Astrocyte of the cerebellum (primary cell): ENCODE measurements around the gene BIN1.

Experiments
- DNase-seq: peaks from one replicate; pipeline ENCODE4 v3.0.0-alpha.2; 2011; ENCODE audit warnings: low read depth
- H3K4me3 ChIP-seq: 2 replicates; pipeline ENCODE4 v1.5.1; 2011; ENCODE audit warnings: mild to moderate bottlenecking, low read depth, low read length, moderate library complexity
- in situ Hi-C: cut with HindIII; loops from 2 replicates; pipeline ENCODE4 v1.10.0; 2017; ENCODE audit warnings: low sequenced_read_pairs
- TF ChIP-seq, protein P1 (sequence below): IDR thresholded peaks from 2 replicates; pipeline ENCODE4 v1.5.1; 2012; ENCODE audit warnings: low read length, low read depth, moderate library complexity, mild to moderate bottlenecking; ENCODE audit errors: missing control alignments

BIN1 gene

DNA sequence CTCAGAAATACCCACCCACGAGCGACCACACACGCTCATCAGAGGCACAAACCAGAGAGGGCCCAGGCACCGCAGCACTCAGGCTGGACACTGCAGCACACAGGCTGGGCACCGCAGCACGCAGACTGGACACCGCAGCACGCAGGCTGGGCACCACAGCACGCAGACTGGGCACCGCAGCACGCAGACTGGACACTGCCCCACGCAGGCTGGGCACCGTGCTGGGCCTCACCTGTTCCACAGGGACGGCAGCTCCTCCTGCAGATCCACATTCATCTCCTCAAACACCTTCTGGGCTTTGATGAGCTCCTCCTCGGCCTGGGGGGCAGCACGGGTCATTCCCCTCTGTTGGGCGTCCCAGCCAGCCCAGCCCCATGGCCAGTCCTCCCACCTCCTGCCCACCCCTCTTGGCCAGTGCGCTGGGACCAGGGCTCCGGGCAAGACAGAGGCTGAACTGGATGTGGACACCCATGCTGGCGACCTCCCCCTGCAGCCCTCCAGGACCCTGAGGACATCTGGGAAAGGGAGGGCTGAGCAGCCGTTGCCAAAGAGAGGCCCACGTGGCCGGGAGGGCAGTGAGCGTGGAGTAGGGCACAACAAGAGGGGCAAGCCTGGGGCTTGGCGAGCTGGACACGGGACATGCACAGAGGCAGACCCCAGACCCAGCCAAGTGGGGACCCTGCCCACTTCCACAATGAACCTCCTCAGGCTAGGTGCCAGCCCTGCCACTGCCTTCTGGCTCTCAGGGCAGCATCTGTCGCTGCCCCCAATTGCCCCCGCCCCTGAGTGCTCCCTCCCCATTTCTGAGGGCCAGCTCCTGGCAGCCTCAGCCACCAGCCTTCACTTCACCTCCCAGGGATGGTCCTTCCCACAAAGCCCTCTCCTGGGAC is 43.0 kb downstream of the BIN1 start:
- TF ChIP-seq, protein P1, sequence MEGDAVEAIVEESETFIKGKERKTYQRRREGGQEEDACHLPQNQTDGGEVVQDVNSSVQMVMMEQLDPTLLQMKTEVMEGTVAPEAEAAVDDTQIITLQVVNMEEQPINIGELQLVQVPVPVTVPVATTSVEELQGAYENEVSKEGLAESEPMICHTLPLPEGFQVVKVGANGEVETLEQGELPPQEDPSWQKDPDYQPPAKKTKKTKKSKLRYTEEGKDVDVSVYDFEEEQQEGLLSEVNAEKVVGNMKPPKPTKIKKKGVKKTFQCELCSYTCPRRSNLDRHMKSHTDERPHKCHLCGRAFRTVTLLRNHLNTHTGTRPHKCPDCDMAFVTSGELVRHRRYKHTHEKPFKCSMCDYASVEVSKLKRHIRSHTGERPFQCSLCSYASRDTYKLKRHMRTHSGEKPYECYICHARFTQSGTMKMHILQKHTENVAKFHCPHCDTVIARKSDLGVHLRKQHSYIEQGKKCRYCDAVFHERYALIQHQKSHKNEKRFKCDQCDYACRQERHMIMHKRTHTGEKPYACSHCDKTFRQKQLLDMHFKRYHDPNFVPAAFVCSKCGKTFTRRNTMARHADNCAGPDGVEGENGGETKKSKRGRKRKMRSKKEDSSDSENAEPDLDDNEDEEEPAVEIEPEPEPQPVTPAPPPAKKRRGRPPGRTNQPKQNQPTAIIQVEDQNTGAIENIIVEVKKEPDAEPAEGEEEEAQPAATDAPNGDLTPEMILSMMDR, result no peak
- DNase-seq, result no peak
- no peak overlapping the region for H3K4me3 ChIP-seq
- in situ Hi-C loops, result no loop called here

DNA sequence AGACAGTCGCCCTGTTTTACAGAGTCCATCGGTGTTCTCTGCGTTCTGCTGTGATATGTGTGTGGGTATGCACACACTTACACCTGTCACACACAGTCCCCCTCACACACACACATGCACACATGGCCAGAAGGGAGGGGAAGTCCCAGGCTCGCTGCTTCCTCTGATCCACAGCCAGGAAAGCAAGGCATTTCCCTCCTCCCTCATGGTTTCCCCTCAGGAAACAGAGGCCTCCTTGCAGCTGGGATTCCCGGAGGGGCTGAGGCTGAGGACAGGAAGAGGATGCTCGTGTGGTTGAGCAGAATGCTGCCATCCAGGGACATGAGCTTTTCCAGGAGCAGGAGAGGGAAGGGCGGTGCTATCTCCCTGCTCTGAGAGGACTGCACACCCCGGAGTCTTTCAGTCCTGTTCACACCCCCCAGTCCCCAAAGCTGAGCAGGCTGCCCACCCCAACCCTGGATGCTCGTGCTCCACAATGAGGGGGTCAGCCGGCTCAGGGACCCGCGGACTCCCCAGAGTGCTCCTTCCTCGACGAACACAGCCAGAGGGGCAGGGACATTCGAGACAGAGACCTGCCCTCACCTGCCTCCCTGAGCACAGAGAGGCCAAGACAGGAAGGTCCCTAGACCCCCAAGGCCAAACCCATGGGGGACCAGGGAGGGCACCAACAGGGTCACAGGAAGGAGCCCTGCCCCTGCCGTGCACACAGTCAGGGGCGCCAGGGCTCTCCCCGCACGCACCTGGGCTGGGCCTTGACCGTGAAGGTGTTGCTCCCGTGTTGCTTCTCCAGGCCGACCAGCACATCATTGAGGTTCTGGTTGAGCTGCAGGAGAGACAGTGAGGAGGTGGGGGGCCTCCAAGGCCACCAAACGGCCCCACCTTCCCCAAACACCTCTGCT is 45.3 kb downstream of the BIN1 start:
- H3K4me3 ChIP-seq, result no peak overlapping the region
- TF ChIP-seq, protein P1, result no peak
- DNase-seq, result no peak
- in situ Hi-C loops, result no loop called here

DNA sequence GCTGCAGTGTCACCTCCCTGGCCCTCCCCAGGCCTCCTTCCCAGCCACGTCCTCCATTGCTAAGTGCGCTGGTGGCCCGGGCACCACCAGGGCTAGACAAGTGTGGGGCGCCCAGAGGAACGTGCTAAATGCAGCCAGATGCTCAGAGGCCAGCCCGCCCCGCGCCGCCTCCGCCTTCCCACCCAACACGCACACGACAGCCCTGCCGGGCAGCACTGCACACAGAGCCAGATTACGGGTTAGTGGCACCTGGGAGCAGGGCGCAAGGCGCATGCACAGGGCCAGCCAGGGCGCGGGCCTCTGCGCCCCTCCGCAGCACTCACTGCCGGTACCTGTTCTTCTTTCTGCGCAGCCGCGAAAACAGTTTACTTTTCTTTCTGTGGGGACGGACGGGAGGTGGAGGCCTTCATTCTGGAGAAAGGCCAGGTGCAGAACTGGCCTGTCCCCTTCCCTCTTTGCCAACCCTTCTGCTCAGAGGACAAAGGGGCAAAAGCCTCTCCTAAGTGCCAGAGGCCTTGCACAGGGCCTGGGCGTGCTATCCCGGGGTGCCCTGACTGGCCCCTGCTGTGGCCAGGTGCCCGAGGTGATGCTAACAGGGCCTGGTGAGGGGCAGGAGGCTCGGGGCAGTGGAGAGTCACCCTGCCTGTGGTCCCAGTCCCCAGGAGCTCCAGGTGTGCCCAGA is 46.5 kb downstream of the BIN1 start:
- TF ChIP-seq, protein P1, result no peak
- no peak for DNase-seq
- no peak overlapping the region for H3K4me3 ChIP-seq
- in situ Hi-C loops, result no loop called here

DNA sequence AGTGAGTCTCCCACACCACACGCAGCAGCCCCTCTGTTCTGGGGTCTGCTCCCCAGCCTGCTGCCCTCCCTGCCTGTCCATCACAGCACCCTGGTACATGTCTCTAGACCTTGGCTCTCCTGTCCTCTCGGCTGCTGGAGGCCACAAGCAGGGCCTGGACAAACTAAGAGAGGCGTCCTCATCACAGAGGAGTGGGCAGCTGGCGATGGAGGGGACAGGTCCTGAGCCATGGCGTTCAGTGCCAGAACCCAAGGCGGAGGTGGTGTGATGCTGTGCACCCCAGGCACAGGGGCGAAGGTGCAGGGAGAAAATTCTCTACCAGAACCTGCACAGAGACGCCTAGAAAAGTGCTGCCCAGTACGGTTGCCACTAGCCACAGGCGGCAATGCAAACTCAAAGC is 47.4 kb downstream of the BIN1 start:
- no peak for DNase-seq
- TF ChIP-seq, protein P1, result no peak
- in situ Hi-C loops, result no loop called here

DNA sequence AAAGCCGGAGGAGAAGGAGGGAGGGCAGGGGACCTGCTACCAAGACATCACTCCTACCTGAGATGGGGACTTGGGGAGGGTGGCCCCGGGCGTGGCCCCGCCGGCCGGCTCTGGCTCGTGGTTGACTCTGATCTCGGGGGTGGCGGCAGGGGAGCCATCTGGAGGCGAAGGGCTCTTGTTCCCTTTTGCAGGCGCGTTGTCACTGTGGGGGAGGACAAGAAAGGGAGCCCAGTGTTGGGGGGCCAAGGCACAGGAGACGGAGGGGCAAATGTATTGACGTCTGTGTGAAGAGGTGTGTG is 48.1 kb downstream of the BIN1 start:
- in situ Hi-C loops, result no loop called here
- TF ChIP-seq, protein P1, result no peak
- no peak overlapping the region for H3K4me3 ChIP-seq
- no peak for DNase-seq

More for the DNA sequence above, 47.4 kb downstream of the BIN1 start:
- H3K4me3 ChIP-seq, result no peak overlapping the region

DNA sequence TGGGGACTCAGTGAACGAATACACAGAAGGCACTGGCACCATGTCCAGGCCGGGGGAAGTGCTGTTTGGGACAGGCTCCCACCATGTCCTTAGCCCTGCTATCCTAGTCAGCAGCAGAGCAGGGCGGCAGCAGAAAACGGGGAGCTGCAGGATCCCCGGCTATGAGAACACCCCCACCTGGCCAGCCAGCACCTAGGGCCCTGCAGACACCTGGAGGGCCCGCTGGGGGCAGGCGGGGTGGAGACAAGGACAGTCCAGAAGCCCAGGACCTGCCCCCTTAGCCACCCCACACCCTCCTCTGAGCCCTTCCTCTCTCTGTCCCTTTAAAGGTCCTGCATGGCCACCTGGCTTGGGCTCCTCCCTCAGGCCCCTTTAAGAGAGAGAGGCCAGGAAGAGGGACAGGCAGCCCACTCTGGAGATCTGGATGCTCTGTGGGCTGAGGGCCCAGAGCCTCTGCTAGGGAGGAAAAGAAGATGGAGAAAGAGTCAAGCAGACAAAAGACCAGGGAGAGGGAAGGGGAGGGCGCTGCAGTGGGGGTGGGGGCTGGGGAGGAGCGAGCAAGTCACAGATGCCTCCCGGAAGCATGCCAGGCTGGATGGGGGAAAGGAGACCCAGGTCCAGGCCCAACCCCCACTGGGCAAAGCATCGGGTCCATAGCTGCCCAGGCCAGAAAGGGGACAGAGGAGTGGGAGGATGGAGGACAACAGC is 48.6 kb downstream of the BIN1 start:
- in situ Hi-C loops, result no loop called here
- TF ChIP-seq, protein P1, result no peak
- no peak overlapping the region for H3K4me3 ChIP-seq
- DNase-seq, result no peak
